ENCODE data around the gene MYO15A. TPM values are rescaled to one million over a fixed set of nuclear protein-coding genes. Genes with fewer than 3 reads are reported as not detected.

MYO15A gene
- total and polyA plus RNA-seq, 2 experiments from 2014 or later, result 1.0 to 2.2 TPM

GRCh38 chr17:18139092-18139491 lies 30.5 kb downstream of the MYO15A start:
- no peak overlapping the region for H3K27ac Mint-ChIP-seq
- H3K4me3 Mint-ChIP-seq, result no peak overlapping the region
- ATAC-seq (no peak), DNase-seq (ENCODE audit: low spot score) (no peak)
- H3K27ac ChIP-seq (ENCODE audit: low read depth), result no peak overlapping the region
- no peaks in the 10 kb centered on the region for H3K36me3 ChIP-seq (ENCODE audit: insufficient read depth)
- no peaks in the 10 kb centered on the region for H3K9me2 ChIP-seq (ENCODE audit: insufficient read depth)
- H3K9me3 Mint-ChIP-seq, result no peaks in the 10 kb centered on the region
- H3K4me1 Mint-ChIP-seq, result peaks cover 18% of the 10 kb centered on the region
- no peaks in the 10 kb centered on the region for H3F3A ChIP-seq (replicated peaks; ENCODE audit: low read depth)
- H3K36me3 Mint-ChIP-seq (ENCODE audit: low read depth), result no peaks in the 10 kb centered on the region
- TF ChIP-seq POLR2AphosphoS5 (IDR thresholded peaks at IDR 0.05; ENCODE audit: low read depth), result no peak
- TF ChIP-seq ETS1 (IDR thresholded peaks at IDR 0.05), result no peak
- no peak for TF ChIP-seq CREB1 (CRISPR knock-in tag; IDR thresholded peaks at IDR 0.05; ENCODE audit: low read depth)
- TF ChIP-seq NANOG (IDR thresholded peaks at IDR 0.05; ENCODE audit: borderline replicate concordance), result no peak
- no peak for TF ChIP-seq CTCF (conservative IDR thresholded peaks at IDR 0.05; ENCODE audit: low read depth in 2 of 2)
- no peak for TF ChIP-seq REST (IDR thresholded peaks at IDR 0.05; ENCODE audit: unreplicated experiment)
- TF ChIP-seq STAT1 (IDR thresholded peaks at IDR 0.05; ENCODE audit: unreplicated experiment), result no peak
- TF ChIP-seq EZH2phosphoT487 (IDR thresholded peaks at IDR 0.05; ENCODE audit: unreplicated experiment), result no peak
- TF ChIP-seq, protein P1, sequence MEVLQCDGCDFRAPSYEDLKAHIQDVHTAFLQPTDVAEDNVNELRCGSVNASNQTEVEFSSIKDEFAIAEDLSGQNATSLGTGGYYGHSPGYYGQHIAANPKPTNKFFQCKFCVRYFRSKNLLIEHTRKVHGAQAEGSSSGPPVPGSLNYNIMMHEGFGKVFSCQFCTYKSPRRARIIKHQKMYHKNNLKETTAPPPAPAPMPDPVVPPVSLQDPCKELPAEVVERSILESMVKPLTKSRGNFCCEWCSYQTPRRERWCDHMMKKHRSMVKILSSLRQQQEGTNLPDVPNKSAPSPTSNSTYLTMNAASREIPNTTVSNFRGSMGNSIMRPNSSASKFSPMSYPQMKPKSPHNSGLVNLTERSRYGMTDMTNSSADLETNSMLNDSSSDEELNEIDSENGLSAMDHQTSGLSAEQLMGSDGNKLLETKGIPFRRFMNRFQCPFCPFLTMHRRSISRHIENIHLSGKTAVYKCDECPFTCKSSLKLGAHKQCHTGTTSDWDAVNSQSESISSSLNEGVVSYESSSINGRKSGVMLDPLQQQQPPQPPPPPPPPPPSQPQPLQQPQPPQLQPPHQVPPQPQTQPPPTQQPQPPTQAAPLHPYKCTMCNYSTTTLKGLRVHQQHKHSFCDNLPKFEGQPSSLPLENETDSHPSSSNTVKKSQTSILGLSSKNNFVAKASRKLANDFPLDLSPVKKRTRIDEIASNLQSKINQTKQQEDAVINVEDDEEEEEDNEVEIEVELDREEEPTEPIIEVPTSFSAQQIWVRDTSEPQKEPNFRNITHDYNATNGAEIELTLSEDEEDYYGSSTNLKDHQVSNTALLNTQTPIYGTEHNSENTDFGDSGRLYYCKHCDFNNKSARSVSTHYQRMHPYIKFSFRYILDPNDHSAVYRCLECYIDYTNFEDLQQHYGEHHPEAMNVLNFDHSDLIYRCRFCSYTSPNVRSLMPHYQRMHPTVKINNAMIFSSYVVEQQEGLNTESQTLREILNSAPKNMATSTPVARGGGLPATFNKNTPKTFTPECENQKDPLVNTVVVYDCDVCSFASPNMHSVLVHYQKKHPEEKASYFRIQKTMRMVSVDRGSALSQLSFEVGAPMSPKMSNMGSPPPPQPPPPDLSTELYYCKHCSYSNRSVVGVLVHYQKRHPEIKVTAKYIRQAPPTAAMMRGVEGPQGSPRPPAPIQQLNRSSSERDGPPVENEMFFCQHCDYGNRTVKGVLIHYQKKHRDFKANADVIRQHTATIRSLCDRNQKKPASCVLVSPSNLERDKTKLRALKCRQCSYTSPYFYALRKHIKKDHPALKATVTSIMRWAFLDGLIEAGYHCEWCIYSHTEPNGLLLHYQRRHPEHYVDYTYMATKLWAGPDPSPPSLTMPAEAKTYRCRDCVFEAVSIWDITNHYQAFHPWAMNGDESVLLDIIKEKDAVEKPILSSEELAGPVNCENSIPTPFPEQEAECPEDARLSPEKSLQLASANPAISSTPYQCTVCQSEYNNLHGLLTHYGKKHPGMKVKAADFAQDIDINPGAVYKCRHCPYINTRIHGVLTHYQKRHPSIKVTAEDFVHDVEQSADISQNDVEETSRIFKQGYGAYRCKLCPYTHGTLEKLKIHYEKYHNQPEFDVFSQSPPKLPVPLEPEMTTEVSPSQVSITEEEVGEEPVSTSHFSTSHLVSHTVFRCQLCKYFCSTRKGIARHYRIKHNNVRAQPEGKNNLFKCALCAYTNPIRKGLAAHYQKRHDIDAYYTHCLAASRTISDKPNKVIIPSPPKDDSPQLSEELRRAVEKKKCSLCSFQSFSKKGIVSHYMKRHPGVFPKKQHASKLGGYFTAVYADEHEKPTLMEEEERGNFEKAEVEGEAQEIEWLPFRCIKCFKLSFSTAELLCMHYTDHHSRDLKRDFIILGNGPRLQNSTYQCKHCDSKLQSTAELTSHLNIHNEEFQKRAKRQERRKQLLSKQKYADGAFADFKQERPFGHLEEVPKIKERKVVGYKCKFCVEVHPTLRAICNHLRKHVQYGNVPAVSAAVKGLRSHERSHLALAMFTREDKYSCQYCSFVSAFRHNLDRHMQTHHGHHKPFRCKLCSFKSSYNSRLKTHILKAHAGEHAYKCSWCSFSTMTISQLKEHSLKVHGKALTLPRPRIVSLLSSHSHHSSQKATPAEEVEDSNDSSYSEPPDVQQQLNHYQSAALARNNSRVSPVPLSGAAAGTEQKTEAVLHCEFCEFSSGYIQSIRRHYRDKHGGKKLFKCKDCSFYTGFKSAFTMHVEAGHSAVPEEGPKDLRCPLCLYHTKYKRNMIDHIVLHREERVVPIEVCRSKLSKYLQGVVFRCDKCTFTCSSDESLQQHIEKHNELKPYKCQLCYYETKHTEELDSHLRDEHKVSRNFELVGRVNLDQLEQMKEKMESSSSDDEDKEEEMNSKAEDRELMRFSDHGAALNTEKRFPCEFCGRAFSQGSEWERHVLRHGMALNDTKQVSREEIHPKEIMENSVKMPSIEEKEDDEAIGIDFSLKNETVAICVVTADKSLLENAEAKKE (CRISPR knock-in tag; IDR thresholded peaks at IDR 0.05), result no peak
- no peak for TF ChIP-seq JUNB (IDR thresholded peaks at IDR 0.05; ENCODE audit: unreplicated experiment)
- TF ChIP-seq ZNF331 (CRISPR knock-in tag; IDR thresholded peaks at IDR 0.05; ENCODE audit: low read depth), result no peak
- no peak for TF ChIP-seq EZH2 (IDR thresholded peaks at IDR 0.05; ENCODE audit: low read depth, unreplicated experiment)
- TF ChIP-seq ZNF114 (CRISPR knock-in tag; IDR thresholded peaks at IDR 0.05), result no peak
- no peaks in the 10 kb centered on the region for H3K4me1 ChIP-seq (ENCODE audit: insufficient read depth)
- no peaks in the 10 kb centered on the region for H4K20me1 ChIP-seq (replicated peaks; ENCODE audit: insufficient read depth)
- H3K4me3 ChIP-seq, result no peak overlapping the region
- H3K79me2 ChIP-seq (replicated peaks; ENCODE audit: insufficient read depth), result no peaks in the 10 kb centered on the region
- no peaks in the 10 kb centered on the region for H3K27me3 ChIP-seq (ENCODE audit: insufficient read depth)
- H3K27me3 Mint-ChIP-seq (ENCODE audit: insufficient read depth, low read depth, poor library complexity), result peaks cover 15% of the 10 kb centered on the region
- no peak overlapping the region for H3K4me2 ChIP-seq
- H2AFZ ChIP-seq, result no peak overlapping the region

Measured in GM23338 (cell line).